ENCODE results near the gene ZNF74. TPM values are rescaled to one million over a fixed set of nuclear protein-coding genes. Genes with fewer than 3 reads are reported as not detected.
"Not testable (repeated sequence)": the region's sequence is repeated elsewhere in the genome, so short reads cannot be mapped to it uniquely, and the experiment has no call there.

The ZNF74 gene
- total RNA-seq, 1 experiment from 2014 or later = 11.1 TPM

- H3K9me3 Mint-ChIP-seq (ENCODE audit: low read depth, unreplicated experiment); H3K27ac Mint-ChIP-seq (ENCODE audit: unreplicated experiment): not testable (repeated sequence)
- peaks cover 31% of the 10 kb centered on the region for H3K36me3 Mint-ChIP-seq (ENCODE audit: insufficient read depth, unreplicated experiment)
Measured at GRCh38 chr22:20358503-20359239, 35.3 kb upstream of the ZNF74 start.

GRCh38 chr22:20360261-20360660, 33.7 kb upstream of the ZNF74 start:
- Mint-ChIP-seq H3K36me3 (ENCODE audit: insufficient read depth, unreplicated experiment) (peaks cover 20% of the 10 kb centered on the region), H3K27me3 (ENCODE audit: unreplicated experiment) (peaks cover 16% of the 10 kb centered on the region)
- BruUV-seq (replicated peaks); H3K9me3 Mint-ChIP-seq (ENCODE audit: low read depth, unreplicated experiment); CTCF ChIA-PET; H3K27ac Mint-ChIP-seq (ENCODE audit: unreplicated experiment); intact Hi-C loops (cut with micrococcal nuclease; ENCODE audit: unreplicated experiment); DNase-seq; H3K4me1 Mint-ChIP-seq (ENCODE audit: low read depth, unreplicated experiment); H3K4me3 Mint-ChIP-seq (ENCODE audit: low read depth, unreplicated experiment): not testable (repeated sequence)

More at GRCh38 chr22:20358503-20359239, 35.3 kb upstream of the ZNF74 start:
- H3K4me1 Mint-ChIP-seq (ENCODE audit: low read depth, unreplicated experiment); DNase-seq; CTCF ChIA-PET; H3K4me3 Mint-ChIP-seq (ENCODE audit: low read depth, unreplicated experiment); BruUV-seq (replicated peaks); intact Hi-C loops (cut with micrococcal nuclease; ENCODE audit: unreplicated experiment); H3K27me3 Mint-ChIP-seq (ENCODE audit: unreplicated experiment): not testable (repeated sequence)

- H3K4me1 Mint-ChIP-seq (ENCODE audit: low read depth, unreplicated experiment); H3K9me3 Mint-ChIP-seq (ENCODE audit: low read depth, unreplicated experiment); H3K4me3 Mint-ChIP-seq (ENCODE audit: low read depth, unreplicated experiment); intact Hi-C loops (cut with micrococcal nuclease; ENCODE audit: unreplicated experiment); BruUV-seq (replicated peaks); H3K27ac Mint-ChIP-seq (ENCODE audit: unreplicated experiment); CTCF ChIA-PET; DNase-seq: not testable (repeated sequence)
- Mint-ChIP-seq H3K27me3 (ENCODE audit: unreplicated experiment) (peaks cover 17% of the 10 kb centered on the region), H3K36me3 (ENCODE audit: insufficient read depth, unreplicated experiment) (peaks cover 13% of the 10 kb centered on the region)
Measured at GRCh38 chr22:20360866-20361751, 32.8 kb upstream of the ZNF74 start.

- H3K27ac Mint-ChIP-seq (ENCODE audit: unreplicated experiment); H3K36me3 Mint-ChIP-seq (ENCODE audit: insufficient read depth, unreplicated experiment); CTCF ChIA-PET; intact Hi-C loops (cut with micrococcal nuclease; ENCODE audit: unreplicated experiment); DNase-seq; H3K4me1 Mint-ChIP-seq (ENCODE audit: low read depth, unreplicated experiment); H3K4me3 Mint-ChIP-seq (ENCODE audit: low read depth, unreplicated experiment); BruUV-seq (replicated peaks); H3K9me3 Mint-ChIP-seq (ENCODE audit: low read depth, unreplicated experiment): not testable (repeated sequence)
- H3K27me3 Mint-ChIP-seq (ENCODE audit: unreplicated experiment) = peaks cover 17% of the 10 kb centered on the region
Measured at GRCh38 chr22:20361752-20362229, 32.2 kb upstream of the ZNF74 start.

- H3K27ac Mint-ChIP-seq (ENCODE audit: unreplicated experiment); H3K9me3 Mint-ChIP-seq (ENCODE audit: low read depth, unreplicated experiment); intact Hi-C loops (cut with micrococcal nuclease; ENCODE audit: unreplicated experiment); H3K36me3 Mint-ChIP-seq (ENCODE audit: insufficient read depth, unreplicated experiment); H3K4me1 Mint-ChIP-seq (ENCODE audit: low read depth, unreplicated experiment); CTCF ChIA-PET; BruUV-seq (replicated peaks); DNase-seq; H3K4me3 Mint-ChIP-seq (ENCODE audit: low read depth, unreplicated experiment): not testable (repeated sequence)
- H3K27me3 Mint-ChIP-seq (ENCODE audit: unreplicated experiment) = peaks cover 17% of the 10 kb centered on the region
Measured at GRCh38 chr22:20362403-20362802, 31.5 kb upstream of the ZNF74 start.

- peaks cover 38% of the 10 kb centered on the region for H3K27me3 Mint-ChIP-seq (ENCODE audit: unreplicated experiment)
- H3K27ac Mint-ChIP-seq (ENCODE audit: unreplicated experiment); CTCF ChIA-PET; DNase-seq; intact Hi-C loops (cut with micrococcal nuclease; ENCODE audit: unreplicated experiment); H3K4me1 Mint-ChIP-seq (ENCODE audit: low read depth, unreplicated experiment); BruUV-seq (replicated peaks); H3K36me3 Mint-ChIP-seq (ENCODE audit: insufficient read depth, unreplicated experiment); H3K9me3 Mint-ChIP-seq (ENCODE audit: low read depth, unreplicated experiment); H3K4me3 Mint-ChIP-seq (ENCODE audit: low read depth, unreplicated experiment): not testable (repeated sequence)
Measured at GRCh38 chr22:20364335-20365260, 29.4 kb upstream of the ZNF74 start.

- H3K4me1 Mint-ChIP-seq (ENCODE audit: low read depth, unreplicated experiment); intact Hi-C loops (cut with micrococcal nuclease; ENCODE audit: unreplicated experiment); H3K4me3 Mint-ChIP-seq (ENCODE audit: low read depth, unreplicated experiment); CTCF ChIA-PET; H3K9me3 Mint-ChIP-seq (ENCODE audit: low read depth, unreplicated experiment); H3K27ac Mint-ChIP-seq (ENCODE audit: unreplicated experiment); DNase-seq; BruUV-seq (replicated peaks); H3K36me3 Mint-ChIP-seq (ENCODE audit: insufficient read depth, unreplicated experiment): not testable (repeated sequence)
- peaks cover 38% of the 10 kb centered on the region for H3K27me3 Mint-ChIP-seq (ENCODE audit: unreplicated experiment)
Measured at GRCh38 chr22:20366841-20367240, 27.1 kb upstream of the ZNF74 start.

GRCh38 chr22:20368875-20369274, 25.1 kb upstream of the ZNF74 start:
- CTCF ChIA-PET; BruUV-seq (replicated peaks): not testable (repeated sequence)
- peaks cover 46% of the 10 kb centered on the region for H3K27me3 Mint-ChIP-seq (ENCODE audit: unreplicated experiment)

GRCh38 chr22:20371687-20372086, 22.3 kb upstream of the ZNF74 start:
- H3K36me3 Mint-ChIP-seq (ENCODE audit: insufficient read depth, unreplicated experiment); DNase-seq; H3K27ac Mint-ChIP-seq (ENCODE audit: unreplicated experiment); H3K9me3 Mint-ChIP-seq (ENCODE audit: low read depth, unreplicated experiment); CTCF ChIA-PET; H3K4me3 Mint-ChIP-seq (ENCODE audit: low read depth, unreplicated experiment); BruUV-seq (replicated peaks); intact Hi-C loops (cut with micrococcal nuclease; ENCODE audit: unreplicated experiment); H3K4me1 Mint-ChIP-seq (ENCODE audit: low read depth, unreplicated experiment): not testable (repeated sequence)
- peaks cover 48% of the 10 kb centered on the region for H3K27me3 Mint-ChIP-seq (ENCODE audit: unreplicated experiment)

More at GRCh38 chr22:20368875-20369274, 25.1 kb upstream of the ZNF74 start:
- intact Hi-C loops (cut with micrococcal nuclease; ENCODE audit: unreplicated experiment); H3K4me3 Mint-ChIP-seq (ENCODE audit: low read depth, unreplicated experiment); H3K4me1 Mint-ChIP-seq (ENCODE audit: low read depth, unreplicated experiment); H3K9me3 Mint-ChIP-seq (ENCODE audit: low read depth, unreplicated experiment); DNase-seq; H3K27ac Mint-ChIP-seq (ENCODE audit: unreplicated experiment); H3K36me3 Mint-ChIP-seq (ENCODE audit: insufficient read depth, unreplicated experiment): not testable (repeated sequence)
